WERI-Rb-1 (cell line): ENCODE results near the gene MRPL51.

Experiments used
- DNase-seq: peaks from one replicate; pipeline ENCODE4 v3.0.0-alpha.2; 2020
- H3K27ac ChIP-seq: fragments of 250-450 bp; sonication (Bioruptor Pico); 2 replicates; pipeline ENCODE4 v1.5.1; 2020; ENCODE audit warnings: mild to moderate bottlenecking, moderate library complexity
- H3K27me3 ChIP-seq: fragments of 250-450 bp; sonication (Bioruptor Pico); 2 replicates; pipeline ENCODE4 v1.5.1; 2021; ENCODE audit warnings: mild to moderate bottlenecking, low read depth, moderate library complexity; ENCODE audit not compliant: insufficient read depth, severe bottlenecking
- H3K36me3 ChIP-seq: fragments of 250-450 bp; sonication (Bioruptor Pico); 2 replicates; pipeline ENCODE4 v1.5.1; 2020; ENCODE audit warnings: mild to moderate bottlenecking, moderate library complexity
- H3K4me3 ChIP-seq: 2 replicates; pipeline ENCODE4 v1.5.1; 2011; ENCODE audit warnings: low read depth, mild to moderate bottlenecking, control low read depth, low read length
- H3K9me3 ChIP-seq: fragments of 250-450 bp; sonication (Bioruptor Pico); 2 replicates; pipeline ENCODE4 v1.5.1; 2021; ENCODE audit warnings: mild to moderate bottlenecking, moderate library complexity; ENCODE audit not compliant: severe bottlenecking
- TF ChIP-seq, protein P1 (sequence below): IDR thresholded peaks from 2 replicates; pipeline ENCODE4 v1.5.1; 2011; ENCODE audit warnings: low read depth, mild to moderate bottlenecking, control low read depth, inconsistent platforms, low read length

Gene MRPL51

DNA sequence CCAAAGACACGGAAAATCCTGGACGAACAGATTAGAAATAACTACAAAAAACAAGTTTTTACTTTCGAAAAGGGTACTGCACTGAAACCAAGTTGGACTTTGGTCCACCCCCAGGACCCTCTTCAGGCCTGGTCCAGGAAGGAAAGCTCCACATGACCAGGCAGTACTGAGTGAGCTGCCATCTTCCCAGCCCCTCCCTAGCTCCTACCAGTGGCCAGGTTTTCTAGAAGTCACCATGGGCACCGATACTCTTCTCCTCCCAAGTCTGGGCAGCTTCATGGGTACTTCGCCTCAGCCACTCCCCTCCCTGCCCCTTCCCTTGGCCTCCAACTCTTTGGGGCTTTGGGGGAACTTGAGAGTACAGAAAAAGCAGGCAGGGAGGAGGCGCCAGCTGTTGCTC lies 29.2 kb downstream of the MRPL51 start:
- H3K4me3 ChIP-seq: no peak overlapping the region
- TF ChIP-seq, protein P1, sequence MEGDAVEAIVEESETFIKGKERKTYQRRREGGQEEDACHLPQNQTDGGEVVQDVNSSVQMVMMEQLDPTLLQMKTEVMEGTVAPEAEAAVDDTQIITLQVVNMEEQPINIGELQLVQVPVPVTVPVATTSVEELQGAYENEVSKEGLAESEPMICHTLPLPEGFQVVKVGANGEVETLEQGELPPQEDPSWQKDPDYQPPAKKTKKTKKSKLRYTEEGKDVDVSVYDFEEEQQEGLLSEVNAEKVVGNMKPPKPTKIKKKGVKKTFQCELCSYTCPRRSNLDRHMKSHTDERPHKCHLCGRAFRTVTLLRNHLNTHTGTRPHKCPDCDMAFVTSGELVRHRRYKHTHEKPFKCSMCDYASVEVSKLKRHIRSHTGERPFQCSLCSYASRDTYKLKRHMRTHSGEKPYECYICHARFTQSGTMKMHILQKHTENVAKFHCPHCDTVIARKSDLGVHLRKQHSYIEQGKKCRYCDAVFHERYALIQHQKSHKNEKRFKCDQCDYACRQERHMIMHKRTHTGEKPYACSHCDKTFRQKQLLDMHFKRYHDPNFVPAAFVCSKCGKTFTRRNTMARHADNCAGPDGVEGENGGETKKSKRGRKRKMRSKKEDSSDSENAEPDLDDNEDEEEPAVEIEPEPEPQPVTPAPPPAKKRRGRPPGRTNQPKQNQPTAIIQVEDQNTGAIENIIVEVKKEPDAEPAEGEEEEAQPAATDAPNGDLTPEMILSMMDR: no peak
- H3K27ac ChIP-seq: no peak overlapping the region
- peaks cover 34% of the 10 kb centered on the region for H3K36me3 ChIP-seq
- no peaks in the 10 kb centered on the region for H3K27me3 ChIP-seq
- no peaks in the 10 kb centered on the region for H3K9me3 ChIP-seq
- no peak for DNase-seq

DNA sequence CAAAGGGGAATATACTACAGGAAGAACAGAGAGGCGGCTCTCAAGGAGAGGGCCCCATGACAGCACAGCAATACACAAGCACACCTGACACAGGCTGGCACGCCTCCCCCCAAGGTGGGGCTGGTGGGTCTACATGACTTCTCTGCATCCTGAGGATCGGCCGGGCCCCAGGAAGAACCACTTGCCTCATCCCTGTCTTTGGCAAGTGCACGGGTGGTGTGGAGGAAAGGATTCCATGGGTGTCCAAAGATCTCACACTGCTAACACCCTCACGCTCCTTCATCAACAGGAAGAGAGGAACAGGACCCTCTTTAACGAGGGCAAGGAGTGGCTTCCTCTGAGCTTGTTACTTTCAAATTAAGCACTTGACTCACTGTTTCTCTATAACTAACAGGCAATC lies 29.8 kb downstream of the MRPL51 start:
- Histone ChIP-seq H3K36me3 (peaks cover 34% of the 10 kb centered on the region), H3K4me3 (no peak overlapping the region), H3K27ac (no peak overlapping the region), H3K9me3 (no peaks in the 10 kb centered on the region), H3K27me3 (no peaks in the 10 kb centered on the region)
- DNase-seq: no peak
- TF ChIP-seq, protein P1: no peak

DNA sequence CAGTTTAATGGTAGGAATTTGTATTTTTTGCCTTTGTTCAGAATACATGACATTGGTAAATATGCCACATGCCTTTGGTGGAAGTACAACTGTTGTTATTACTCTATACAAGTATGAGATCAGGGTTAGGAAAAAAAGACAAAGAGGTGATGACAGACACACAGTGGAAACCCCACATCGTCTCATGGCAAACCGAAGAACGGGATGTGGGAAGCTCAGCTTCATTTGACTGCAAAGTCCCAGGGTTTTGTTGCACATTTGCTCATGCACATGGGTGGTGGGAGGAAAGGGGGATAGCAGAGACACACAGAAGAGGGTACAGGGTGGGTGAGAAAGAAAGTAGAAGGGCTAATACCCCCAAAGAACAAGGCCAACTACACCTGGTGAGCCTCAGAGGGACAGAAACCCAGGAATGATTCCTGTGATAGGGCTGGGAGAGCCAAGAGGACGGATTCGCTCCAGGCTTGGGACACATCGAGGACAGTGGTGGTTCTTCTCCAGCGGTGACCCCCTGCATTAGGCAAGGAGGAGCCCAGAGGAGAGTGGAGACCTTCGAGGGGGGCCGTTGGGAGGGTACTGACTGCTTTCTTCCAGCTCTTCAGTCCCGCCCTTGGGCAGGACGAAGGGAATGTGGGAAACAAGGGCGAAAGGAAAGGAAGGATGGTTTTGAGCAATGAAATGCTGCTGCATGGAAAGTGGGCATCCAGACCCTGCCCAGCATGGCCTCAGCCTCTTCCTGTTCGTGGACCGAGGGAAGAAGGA lies 30.6 kb downstream of the MRPL51 start:
- TF ChIP-seq, protein P1: no peak
- no peak overlapping the region for H3K27ac ChIP-seq
- H3K36me3 ChIP-seq: peaks cover 34% of the 10 kb centered on the region
- H3K27me3 ChIP-seq: no peaks in the 10 kb centered on the region
- H3K9me3 ChIP-seq: no peaks in the 10 kb centered on the region
- DNase-seq: no peak
- no peak overlapping the region for H3K4me3 ChIP-seq

DNA sequence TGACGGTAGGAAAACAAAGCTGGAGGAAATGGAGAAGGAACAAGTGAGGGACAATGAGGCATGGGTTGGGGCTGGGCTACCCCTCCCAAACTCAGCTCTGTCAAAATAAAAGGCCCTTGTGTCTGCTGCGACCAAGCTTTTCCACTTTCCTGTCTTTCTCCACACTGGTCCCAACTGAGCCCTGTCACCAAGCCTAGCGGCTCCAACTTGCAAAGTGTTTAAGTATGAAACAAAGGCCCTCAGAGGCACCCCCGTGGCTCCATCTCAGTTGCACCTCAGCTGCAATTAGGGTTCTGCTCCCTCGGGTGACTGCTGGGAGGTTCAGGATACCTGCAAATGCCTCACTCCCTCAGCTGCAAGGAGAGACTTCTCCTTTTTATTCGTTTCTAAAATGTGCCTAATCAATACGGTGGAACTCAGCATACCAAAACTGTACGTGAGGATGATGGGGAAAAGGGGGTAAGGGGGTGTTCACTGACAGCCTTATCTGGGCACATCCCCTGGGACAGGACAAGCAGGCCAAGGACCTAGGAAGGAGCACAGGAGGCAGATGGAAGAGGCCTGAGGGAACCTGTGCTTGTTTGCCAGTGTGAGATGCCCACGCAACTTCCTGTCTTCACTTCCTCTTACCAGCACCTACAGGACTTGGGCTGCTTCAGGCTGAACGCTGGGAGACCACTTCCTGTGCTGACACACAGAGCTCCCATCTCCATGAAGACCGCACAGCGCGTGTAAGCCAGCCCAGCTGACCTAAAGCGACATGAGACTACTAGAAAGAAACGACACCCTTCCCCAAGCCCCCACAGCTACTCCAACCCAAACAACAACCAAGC lies 31.4 kb downstream of the MRPL51 start:
- Histone ChIP-seq H3K4me3 (no peak overlapping the region), H3K36me3 (peaks cover 34% of the 10 kb centered on the region), H3K27ac (no peak overlapping the region), H3K27me3 (no peaks in the 10 kb centered on the region), H3K9me3 (no peaks in the 10 kb centered on the region)
- TF ChIP-seq, protein P1: no peak
- DNase-seq: no peak

DNA sequence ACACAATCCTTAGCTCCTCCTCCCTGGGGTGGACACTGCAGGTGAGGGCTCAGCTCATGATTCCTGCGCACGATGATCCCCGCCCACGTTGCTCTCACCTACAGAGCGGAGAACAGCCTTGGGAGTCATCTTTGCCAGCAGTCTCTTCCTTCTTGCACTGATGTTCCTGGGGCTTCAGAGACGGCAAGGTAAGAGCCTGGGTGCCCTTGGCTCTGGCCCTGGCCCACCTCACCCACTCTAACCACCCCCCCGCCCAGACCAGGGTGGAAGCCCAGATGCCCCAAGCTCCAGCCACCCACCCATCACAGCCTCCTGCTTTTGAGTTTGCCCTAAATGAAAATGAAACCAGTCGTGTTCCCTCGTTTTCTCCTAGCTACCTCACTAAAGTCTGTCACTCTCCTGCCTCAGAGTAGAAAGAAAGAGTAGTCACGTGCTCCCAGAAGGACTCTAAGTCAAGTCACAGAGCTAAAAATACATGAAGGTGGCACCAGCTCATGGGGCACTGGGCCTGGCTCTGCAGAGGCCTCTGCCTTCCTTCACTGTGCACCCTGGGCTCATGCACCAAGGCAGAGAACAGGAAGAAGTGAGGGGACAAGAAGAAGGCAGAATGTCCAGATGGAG lies 32.2 kb downstream of the MRPL51 start:
- H3K27me3 ChIP-seq: no peaks in the 10 kb centered on the region
- H3K27ac ChIP-seq: no peak overlapping the region
- no peak overlapping the region for H3K4me3 ChIP-seq
- H3K36me3 ChIP-seq: peaks cover 29% of the 10 kb centered on the region
- DNase-seq: no peak
- TF ChIP-seq, protein P1: no peak
- no peaks in the 10 kb centered on the region for H3K9me3 ChIP-seq
